Astrocyte of the hippocampus (primary cell): ENCODE measurements around the gene SLC27A4.

Experiments used
- DNase-seq: peaks from one replicate; pipeline ENCODE4 v3.0.0; 2011; ENCODE audit warnings: low read depth, low spot score

The SLC27A4 gene

DNA sequence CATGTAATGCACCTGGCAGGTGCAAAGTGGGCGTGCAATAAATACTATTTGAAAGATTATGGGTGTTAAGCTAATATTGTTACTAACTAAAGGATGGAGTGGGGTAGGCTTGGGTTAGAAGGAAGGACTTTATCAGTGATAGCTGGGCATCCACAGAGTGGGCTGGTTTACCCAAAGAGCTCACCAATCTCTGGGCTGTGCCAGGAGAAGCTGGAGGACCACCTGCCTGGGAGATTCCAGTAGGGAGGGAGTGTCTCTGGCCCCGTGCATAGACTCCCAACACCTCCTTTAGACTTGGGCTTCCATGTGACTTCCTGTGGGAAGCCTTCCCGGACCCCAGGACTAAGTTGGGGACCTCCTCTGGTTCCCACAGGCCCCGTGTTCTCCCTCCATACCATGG lies 25.2 kb downstream of the SLC27A4 start:
- no peak for DNase-seq

- DNase-seq, result no peak
Measured at GRCh38 chr9:128369024-128369706, 28.8 kb downstream of the SLC27A4 start.

DNA sequence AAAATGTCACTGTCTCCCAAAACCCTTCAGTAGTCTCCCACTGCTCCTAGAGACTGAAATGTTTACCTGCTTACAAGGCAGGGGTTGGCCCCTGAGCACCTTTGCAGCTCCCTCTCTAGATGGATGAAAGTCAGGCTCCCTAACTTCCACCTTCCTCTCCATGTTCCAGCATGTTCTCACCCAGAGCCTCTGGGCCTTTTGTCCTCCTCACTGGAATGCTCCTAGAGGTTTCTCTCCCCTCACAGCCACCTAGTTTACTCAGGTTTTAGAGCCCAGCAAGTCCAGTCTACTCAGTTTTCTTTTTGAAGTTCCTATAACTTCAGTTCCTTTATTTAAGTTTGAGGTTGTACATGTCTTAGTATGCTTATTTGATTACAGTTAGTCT lies 30.0 kb downstream of the SLC27A4 start:
- DNase-seq, result no peak

DNA sequence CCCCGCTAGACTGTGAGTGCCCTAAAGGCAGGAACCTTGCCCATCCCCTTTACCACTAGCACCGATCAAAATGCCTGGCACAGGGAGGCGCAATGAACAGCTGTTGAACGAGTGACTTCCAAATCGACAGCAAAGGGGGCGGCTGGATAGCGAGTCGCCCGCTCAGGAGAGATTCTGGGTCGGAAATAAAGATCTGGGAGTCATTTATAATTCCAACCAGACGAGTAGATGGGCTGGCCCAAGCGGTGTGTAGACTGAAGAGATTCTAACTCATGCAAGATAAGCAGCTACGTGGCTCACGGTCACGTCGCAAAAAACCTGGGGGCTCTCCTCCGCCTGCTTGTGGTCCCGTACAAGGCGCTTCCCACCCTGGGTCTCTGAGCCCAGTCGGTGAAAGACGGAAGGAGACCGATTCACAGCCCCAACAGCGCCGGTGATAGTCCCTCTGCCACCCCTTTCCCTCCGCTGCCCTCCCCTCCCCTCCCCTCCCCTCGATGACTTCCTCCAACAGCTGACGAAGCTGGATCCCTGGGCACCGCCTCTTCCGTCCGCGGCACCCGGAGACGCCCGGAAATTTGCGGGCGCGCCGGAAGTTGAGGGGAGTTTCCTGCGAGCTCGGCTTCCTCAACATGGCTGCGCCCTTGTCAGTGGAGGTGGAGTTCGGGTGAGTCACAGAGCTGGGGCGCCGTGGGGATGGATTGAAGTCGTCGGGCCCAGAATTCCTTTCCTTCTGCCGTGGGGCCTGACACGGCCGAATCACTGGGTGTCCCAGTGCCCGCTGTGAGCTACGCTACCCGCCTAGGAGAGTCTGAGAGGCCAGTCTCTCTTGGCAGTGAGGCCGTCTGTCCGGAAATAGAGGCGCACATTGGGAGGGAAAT lies 30.7 kb downstream of the SLC27A4 start, which contains the start of gene URM1:
Gene URM1 (plus strand): TSS at position 623 of the 878 bp plus-strand sequence. CDS start 7 bp downstream, at position 630.
- DNase-seq, result peak; percentile 99

- DNase-seq, result peak; percentile 25
Measured at GRCh38 chr9:128371630-128372117, 31.3 kb downstream of the SLC27A4 start.

DNA sequence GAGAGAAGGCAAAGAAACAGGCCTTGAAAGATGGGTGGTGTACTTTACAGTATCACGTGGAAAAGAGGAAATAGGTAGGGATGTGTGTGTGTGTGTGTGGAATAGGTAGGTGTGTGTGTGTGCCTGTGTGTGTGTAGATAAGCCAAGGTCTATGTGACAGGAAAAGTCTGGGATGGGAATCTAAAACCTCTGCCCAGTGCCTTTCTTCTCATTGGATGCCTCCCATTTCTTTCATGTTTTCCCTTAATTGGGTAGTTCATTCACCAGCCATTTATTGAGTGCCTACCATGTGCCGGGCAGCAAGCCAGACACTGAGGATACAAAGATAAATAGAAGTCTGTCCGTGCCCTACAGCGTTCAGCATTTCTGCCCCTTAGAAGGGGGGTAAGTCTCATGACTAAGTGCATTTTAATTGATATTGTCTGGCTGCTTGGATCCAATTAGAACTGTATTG lies 31.9 kb downstream of the SLC27A4 start:
- DNase-seq, result peak; percentile 50

DNA sequence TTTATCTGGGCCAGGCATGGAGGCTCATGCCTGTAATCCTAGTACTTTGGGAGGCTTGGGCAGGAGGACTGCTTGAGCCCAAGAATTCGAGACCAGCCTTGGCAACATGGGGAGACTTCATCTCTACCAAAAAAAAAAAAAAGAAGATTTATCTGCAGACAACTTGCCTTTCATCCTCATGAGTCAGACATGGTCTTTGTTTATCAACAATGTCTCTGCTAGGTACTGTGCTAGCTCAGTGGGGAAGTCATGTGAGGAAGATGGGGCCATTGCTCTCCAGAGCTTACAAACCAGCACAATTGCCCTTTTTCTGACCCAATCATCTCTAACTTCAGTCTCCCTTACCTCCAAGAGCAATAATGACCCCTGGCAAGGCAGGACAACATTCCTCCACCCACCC lies 32.5 kb downstream of the SLC27A4 start:
- DNase-seq, result no peak

DNA sequence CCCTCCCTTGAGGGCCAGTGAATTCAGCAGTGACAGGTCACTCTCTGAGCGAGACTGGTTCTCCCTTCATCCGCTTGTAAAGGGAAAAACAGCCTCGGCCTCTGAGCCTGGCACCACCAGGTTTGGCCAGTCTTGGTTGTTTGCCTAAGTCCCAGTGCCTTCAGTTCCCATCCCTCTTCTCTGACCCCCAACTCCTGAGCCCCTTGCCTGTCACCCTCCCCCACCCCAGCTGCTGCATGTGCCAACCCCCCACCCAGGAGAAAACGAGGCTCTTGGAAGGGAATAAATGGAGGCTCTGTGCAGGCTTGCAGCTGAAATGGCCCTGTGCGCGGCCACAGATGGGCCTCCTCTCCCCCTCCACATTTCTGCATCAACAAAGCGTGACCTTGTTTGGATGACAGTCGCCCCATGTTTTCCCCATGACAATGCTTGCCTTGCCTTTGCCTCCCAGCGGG lies 33.9 kb downstream of the SLC27A4 start:
- DNase-seq, result no peak

GRCh38 chr9:128375865-128376264 lies 35.5 kb downstream of the SLC27A4 start:
- no peak for DNase-seq

DNA sequence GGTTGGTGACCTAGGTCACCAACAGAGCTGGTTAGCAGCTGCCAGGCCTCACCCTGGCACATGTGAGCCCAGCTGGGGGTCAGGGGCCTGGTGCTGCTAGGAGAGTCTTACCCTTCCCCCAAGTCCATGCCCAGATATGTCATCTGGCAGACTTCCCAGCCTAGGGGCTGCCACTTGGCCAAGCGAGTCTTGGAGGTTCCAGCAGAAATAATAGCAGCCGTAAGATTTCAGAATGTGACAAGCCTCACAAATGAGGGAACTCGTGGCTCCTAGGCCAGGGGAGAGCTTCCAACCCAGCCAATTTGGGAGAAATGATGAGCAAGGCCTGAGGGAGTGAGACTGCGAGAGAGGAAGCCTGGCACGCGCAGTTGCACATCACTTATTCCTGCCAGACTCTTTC lies 41.9 kb downstream of the SLC27A4 start:
- peak; percentile 62 for DNase-seq

DNA sequence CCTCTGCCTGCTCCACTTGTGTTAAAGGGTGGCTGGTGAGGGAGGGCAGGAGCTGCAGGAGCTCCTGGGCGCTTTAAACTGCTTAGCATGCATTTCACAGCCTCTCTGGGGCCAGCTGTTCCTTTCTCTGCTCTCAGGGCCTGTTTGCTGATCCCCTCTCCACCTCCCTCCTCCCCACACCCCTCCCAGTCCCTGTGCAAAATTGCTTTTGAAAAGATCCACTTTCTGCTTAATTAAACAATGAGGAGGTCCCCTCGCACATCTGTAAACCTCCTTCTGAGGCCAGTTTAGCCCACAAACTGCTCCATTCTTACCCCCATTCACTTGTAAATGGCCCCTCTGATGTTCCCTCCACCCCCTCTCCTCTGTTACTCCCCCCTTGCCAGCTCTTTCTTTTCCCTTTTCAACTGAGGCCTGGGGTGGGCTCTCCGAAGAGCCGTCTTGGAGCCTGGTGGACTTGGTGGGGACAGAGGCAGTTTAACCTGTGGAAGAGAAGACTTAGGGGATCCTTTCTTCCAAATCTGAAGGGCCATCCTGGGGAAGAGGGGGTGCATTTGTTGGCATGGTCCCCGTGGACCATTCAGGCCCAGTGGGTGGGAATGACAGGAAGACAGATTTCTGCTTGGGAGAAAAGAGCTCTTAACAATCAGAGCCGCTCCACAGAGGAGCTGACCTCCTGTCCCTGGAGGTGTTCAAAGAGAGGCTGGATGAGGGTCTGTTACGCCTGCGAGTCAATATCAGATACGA lies 42.9 kb downstream of the SLC27A4 start:
- no peak for DNase-seq

GRCh38 chr9:128383791-128384190 lies 43.5 kb downstream of the SLC27A4 start:
- DNase-seq, result no peak

DNA sequence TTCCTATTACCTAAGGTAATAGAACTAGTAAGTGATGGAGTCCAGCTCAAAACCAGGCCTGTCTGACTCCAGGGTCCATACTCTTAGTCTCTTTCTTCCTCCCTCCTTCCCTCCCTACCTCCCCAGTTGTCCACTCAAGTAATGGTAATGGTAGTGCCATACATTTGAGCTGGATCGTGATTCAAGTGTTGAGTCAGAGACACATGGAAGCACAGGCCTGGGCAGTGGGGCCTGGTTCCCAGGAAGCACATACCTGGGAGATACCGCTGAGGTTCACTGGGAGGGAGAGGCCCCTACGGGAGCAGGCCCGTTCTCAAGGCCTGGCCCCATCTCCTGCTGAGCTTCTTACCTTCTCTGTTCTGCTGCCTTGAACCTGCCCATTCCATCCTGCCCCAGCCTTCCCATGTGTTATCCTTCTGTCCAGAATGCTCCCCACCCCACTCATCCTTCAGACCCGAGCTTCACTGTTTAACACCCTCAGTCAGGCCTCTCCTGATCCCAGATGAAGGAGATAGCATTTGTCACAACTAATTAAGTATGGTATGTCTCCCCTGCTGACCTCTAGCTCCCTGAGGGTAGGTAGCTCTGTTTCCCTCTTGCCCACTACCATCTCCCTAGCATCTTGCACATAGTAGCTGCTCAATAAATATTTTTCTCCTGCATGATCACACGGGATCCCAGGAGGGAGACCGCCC lies 44.6 kb downstream of the SLC27A4 start:
- no peak for DNase-seq

DNA sequence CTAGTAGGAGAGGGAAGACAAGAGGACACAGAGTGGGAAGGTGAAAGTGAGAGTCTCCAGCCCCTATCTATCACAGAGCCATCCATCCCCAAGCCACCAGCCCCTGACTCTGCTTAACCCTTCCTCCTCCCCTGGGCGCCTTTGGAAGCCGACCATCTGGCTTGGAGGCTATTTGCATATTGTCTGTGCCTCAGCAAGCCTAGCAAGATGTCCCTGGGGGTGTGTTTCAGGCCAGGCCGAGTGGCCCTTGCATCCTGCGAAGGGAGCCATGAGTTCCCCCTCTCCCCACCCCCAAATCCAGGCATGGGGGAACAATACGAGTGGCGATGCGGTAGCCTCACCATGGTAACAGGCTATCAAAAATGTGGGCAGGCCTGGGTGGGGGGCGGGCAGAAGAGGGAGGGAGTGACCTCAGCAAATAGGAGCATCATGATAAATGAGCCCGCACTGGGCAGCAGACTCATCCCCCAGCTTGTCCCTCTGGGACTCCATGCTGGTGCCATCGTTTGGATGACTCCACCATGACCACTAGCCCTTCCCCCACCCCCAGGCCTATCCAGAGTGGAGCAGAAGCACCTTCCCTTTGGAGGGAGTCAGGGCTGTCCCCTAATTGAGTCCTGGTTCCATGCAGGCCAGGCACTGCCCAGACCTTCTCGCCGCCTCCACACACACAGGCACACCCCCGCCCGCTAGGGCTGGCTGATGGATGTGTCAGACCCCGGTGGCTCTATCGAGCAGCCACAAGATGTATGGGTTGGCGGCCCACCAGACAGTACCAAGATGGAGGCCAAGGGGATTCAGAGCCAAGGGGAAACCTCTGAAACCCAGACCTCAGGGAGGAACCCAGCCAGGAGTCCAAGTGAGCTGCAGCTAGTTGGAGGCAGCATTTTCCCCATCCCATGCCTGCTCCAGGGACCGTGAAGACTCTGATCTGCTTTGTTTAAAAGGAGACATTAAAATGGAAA lies 45.5 kb downstream of the SLC27A4 start:
- no peak for DNase-seq

GRCh38 chr9:128388150-128388549 lies 47.8 kb downstream of the SLC27A4 start:
- DNase-seq, result no peak

- DNase-seq, result no peak
Measured at GRCh38 chr9:128389395-128390149, 49.2 kb downstream of the SLC27A4 start.

DNA sequence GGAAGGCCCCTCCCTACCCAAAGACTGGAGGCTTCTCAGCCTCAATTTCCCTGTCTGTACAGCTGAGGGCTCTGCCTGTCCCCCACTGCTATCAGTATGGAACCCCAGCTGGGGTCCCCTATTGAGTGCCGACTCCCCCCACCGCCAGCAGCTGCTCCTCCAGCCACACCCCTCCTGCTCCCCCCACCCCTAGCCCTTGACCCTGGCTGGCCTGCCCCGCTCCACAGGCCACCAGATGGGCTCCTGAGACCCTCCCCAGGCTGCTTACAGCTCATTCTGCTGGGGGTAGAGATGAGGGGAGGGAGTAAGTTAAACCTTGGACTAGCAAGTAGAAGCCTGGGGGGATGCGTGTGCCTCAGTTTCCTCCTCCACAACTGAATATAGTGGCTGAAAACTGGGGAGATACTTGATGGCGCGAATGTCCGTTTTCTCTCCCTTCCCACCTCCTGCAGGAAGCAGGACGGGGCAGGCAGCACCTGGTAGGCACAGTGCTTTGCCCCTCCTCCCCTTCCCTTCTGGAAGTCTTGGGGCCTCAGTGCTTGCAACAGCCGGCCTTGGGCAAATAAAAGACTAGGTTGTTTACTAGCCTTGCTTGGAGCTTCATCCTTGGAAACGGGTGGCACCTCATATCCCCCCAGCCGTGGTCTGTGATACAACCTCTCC lies 50.0 kb downstream of the SLC27A4 start:
- no peak for DNase-seq

GRCh38 chr9:128390813-128391711 lies 50.7 kb downstream of the SLC27A4 start:
- no peak for DNase-seq
